GM10266 (cell line): ENCODE results near the gene TBC1D2.

ENCODE experiments used
- DNase-seq: peaks from one replicate; pipeline ENCODE4 v3.0.0; 2012; ENCODE audit errors: extremely low spot score
- CTCF ChIP-seq: IDR thresholded peaks from 2 replicates; pipeline ENCODE4 v1.5.1; 2012; ENCODE audit warnings: mild to moderate bottlenecking, low read depth; ENCODE audit not compliant: control insufficient read depth, insufficient read depth; ENCODE audit errors: missing control alignments

Gene TBC1D2

DNA sequence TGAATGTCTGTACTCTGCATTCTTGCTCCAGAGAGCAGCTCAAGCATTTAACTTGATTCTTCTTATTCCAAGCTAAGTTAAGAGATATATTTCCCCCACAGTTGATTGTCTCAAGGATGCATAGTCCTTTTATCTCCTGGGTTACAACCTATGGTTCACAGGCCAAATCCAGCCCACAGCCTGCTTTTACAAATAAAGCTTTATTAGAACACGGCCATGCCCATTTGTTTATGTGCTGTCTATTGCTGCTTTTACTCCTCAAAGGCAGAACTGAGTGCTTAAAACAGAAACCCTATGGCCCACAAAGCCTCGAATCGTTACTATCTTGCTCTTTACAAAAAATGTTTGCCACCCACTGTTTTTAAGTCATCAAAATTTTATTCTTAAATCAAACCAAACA is 25.8 kb downstream of the TBC1D2 start:
- no peak for DNase-seq
- TF ChIP-seq CTCF, result no peak

DNA sequence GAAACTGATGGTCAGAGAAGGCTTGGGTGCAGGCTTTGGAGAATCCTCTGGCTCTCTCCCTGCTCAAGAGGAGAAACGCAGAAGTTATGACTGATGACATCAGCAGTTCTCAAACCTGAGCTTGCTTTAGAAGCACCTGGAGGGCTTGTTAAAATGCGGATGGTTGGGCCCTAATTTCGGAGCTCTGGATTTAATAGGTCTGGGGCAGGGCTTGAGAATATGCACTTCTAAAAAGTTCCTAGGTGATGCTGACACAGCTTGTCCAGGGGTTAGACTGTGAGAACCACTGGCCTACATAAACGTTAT is 26.4 kb downstream of the TBC1D2 start:
- DNase-seq, result no peak
- TF ChIP-seq CTCF, result no peak

DNA sequence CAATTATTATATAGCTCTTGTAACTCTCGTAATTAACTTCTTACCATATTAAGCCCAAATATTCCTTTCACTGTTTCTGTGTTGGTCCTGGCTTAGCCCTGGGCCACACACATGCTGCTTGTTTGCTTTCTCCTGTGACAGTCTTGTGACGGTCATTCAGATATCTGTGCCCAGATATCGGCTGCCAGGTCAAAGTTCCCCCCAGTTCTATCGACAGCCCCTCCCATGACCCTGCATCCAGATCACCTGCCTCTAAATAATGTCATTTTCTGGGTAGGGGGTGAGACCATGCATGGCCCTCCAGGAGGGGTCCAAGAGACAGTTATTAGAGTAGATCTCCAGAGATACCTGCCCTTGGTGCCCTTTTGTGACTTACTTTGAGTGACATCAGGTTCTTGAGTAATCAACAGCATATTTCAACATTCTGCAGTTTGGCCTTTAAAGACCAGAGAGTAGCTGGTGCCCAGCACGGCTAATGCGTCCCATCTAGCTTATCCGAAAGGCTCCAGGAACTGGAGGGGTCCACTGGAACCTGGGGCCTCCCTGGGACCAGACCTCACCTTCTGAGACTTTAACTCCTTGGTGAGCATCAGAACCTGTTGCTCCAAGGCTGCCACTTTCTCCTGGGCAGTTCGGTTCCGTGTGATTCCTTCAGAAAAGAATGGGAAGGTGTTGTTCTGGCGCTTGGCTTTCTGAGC is 26.9 kb downstream of the TBC1D2 start:
- TF ChIP-seq CTCF, result no peak
- no peak for DNase-seq

DNA sequence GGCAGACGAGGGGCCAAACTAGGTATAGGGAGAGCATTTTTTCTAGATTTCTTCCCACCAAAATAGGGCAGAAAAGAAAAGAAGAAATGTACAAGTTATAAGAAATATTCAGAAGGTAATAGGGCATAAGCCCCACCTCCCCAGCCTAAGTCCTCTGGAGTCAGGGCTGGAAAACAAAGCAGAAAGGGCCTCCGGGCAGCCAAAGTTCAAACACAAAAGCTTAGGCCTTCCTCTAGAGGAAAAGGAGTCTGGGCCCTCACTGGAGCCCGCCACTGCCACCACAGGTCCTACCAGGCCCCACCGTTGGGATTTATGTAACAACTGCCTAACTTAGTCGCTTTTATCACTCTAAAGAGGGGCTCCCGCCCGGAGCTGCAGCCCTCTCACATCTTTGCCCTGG is 27.6 kb downstream of the TBC1D2 start:
- no peak for DNase-seq
- TF ChIP-seq CTCF, result no peak

DNA sequence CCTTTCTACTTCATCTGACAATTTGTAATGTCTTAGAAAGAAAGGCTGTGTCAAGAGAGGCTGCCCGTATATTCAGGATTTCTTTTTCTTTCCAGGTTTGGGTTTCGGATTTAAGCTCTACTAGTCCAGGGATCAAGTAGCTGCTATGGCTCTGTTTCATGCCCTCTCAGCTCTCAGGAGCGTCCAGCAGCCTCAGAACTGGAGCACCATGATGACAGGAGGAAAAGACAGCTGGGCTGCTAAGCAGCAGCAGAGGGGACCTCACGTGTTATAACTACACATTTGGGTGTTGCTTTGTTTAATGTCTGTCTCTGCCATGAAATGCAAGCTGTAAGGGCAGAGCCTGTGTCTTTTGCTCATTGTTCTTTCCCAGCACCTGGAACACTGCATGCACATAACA is 28.5 kb downstream of the TBC1D2 start:
- DNase-seq, result no peak
- TF ChIP-seq CTCF, result no peak

- TF ChIP-seq CTCF, result no peak
- no peak for DNase-seq
These were observed 28.9 kb downstream of the TBC1D2 start for GRCh38 chr9:98226516-98226915.

GRCh38 chr9:98225015-98225442 is 30.4 kb downstream of the TBC1D2 start:
- TF ChIP-seq CTCF, result no peak
- no peak for DNase-seq
